Loucy (cell line): ENCODE measurements around the gene ITSN2.

Experiments
- H2AFZ ChIP-seq: fragments of 200-600 bp; sonication (generic); 2 replicates; pipeline ENCODE4 v1.6.0; 2016; ENCODE audit warnings: antibody characterized with exemption, mild to moderate bottlenecking, low read length, moderate library complexity
- H3F3A ChIP-seq: fragments of 200-600 bp; 2 replicates; pipeline ENCODE4 v1.6.0; 2016; ENCODE audit warnings: antibody characterized with exemption, low read depth, mild to moderate bottlenecking
- H3K27me3 ChIP-seq: fragments of 200-600 bp; sonication (generic); 2 replicates; pipeline ENCODE4 v1.6.1; 2014; ENCODE audit warnings: low read length, mild to moderate bottlenecking; ENCODE audit not compliant: insufficient read depth, poor library complexity, severe bottlenecking
- H3K36me3 ChIP-seq: fragments of 200-600 bp; sonication (generic); 2 replicates; pipeline ENCODE4 v1.6.1; 2016; ENCODE audit warnings: low read length; ENCODE audit not compliant: insufficient read depth
- H3K4me1 ChIP-seq: fragments of 200-600 bp; sonication (generic); 2 replicates; pipeline ENCODE4 v1.5.1; 2014; ENCODE audit warnings: low read length, mild to moderate bottlenecking; ENCODE audit not compliant: insufficient read depth, poor library complexity, severe bottlenecking
- H3K4me2 ChIP-seq: fragments of 200-600 bp; sonication (generic); 2 replicates; pipeline ENCODE4 v1.6.0; 2014; ENCODE audit warnings: antibody characterized with exemption, low read length, low read depth, mild to moderate bottlenecking; ENCODE audit not compliant: poor library complexity, severe bottlenecking
- H3K4me3 ChIP-seq: fragments of 200-600 bp; sonication (generic); 2 replicates; pipeline ENCODE4 v1.5.1; 2014; ENCODE audit warnings: low read length, mild to moderate bottlenecking, mixed read lengths; ENCODE audit not compliant: poor library complexity, severe bottlenecking
- H3K79me2 ChIP-seq: fragments of 200-600 bp; sonication (generic); 2 replicates; pipeline ENCODE4 v1.6.1; 2014; ENCODE audit warnings: low read length; ENCODE audit not compliant: insufficient read depth
- H3K9ac ChIP-seq: fragments of 200-600 bp; sonication (generic); 2 replicates; pipeline ENCODE4 v1.6.0; 2014; ENCODE audit warnings: mild to moderate bottlenecking, low read depth, low read length, moderate library complexity; ENCODE audit not compliant: poor library complexity, severe bottlenecking
- H3K9me2 ChIP-seq: fragments of 200-600 bp; sonication (generic); replicated peaks from 2 replicates; pipeline ENCODE4 v1.6.1; 2016; ENCODE audit warnings: low read depth, low read length, mixed read lengths
- H3K9me3 ChIP-seq: fragments of 200-600 bp; sonication (generic); 2 replicates; pipeline ENCODE4 v1.6.1; 2014; ENCODE audit warnings: mild to moderate bottlenecking, antibody characterized with exemption, low read length, low read depth; ENCODE audit not compliant: insufficient read depth
- H4K20me1 ChIP-seq: fragments of 200-600 bp; sonication (generic); 2 replicates; pipeline ENCODE4 v1.6.0; 2014; ENCODE audit warnings: antibody characterized with exemption, low read length, mild to moderate bottlenecking; ENCODE audit not compliant: insufficient read depth, poor library complexity, severe bottlenecking
- CTCF ChIP-seq: fragments of 200-600 bp; sonication (generic); conservative IDR thresholded peaks from 2 replicates; pipeline ENCODE4 v1.5.1; 2014; ENCODE audit warnings: mild to moderate bottlenecking, antibody characterized with exemption, low read length
- EZH2phosphoT487 ChIP-seq: fragments of 200-600 bp; IDR thresholded peaks from 2 replicates; pipeline ENCODE4 v1.6.1; 2018; ENCODE audit warnings: antibody characterized with exemption, mild to moderate bottlenecking, moderate library complexity, borderline replicate concordance

Gene ITSN2

GRCh38 chr2:24354957-24355356 lies 5.4 kb downstream of the ITSN2 start:
- H4K20me1 ChIP-seq = peaks cover 50% of the 10 kb centered on the region
- H3K4me1 ChIP-seq = peaks cover 55% of the 10 kb centered on the region
- H3K36me3 ChIP-seq = no peaks in the 10 kb centered on the region
- TF ChIP-seq EZH2phosphoT487 = no peak
- TF ChIP-seq CTCF = no peak
- H3K79me2 ChIP-seq = peaks cover 97% of the 10 kb centered on the region
- no peaks in the 10 kb centered on the region for H3K9me3 ChIP-seq
- H3K9me2 ChIP-seq = no peaks in the 10 kb centered on the region
- H2AFZ ChIP-seq = no peak overlapping the region
- peak overlapping the region; percentile 66 for H3K4me3 ChIP-seq
- no peaks in the 10 kb centered on the region for H3F3A ChIP-seq
- peak overlapping the region; percentile 46 for H3K9ac ChIP-seq
- H3K4me2 ChIP-seq = peak overlapping the region; percentile 66
- peaks cover 4% of the 10 kb centered on the region for H3K27me3 ChIP-seq

- Histone ChIP-seq H3K9ac (peak overlapping the region; percentile 46), H4K20me1 (peaks cover 54% of the 10 kb centered on the region), H2AFZ (no peak overlapping the region), H3K27me3 (no peaks in the 10 kb centered on the region), H3K9me2 (no peaks in the 10 kb centered on the region), H3K9me3 (no peaks in the 10 kb centered on the region), H3K4me3 (peak overlapping the region; percentile 66), H3K4me2 (peak overlapping the region; percentile 66), H3K36me3 (no peaks in the 10 kb centered on the region), H3K79me2 (peaks cover 97% of the 10 kb centered on the region), H3F3A (no peaks in the 10 kb centered on the region), H3K4me1 (peaks cover 54% of the 10 kb centered on the region)
- TF ChIP-seq EZH2phosphoT487 = no peak
- no peak for TF ChIP-seq CTCF
Observed at GRCh38 chr2:24354395-24354794, 5.9 kb downstream of the ITSN2 start.

- H3K36me3 ChIP-seq = no peaks in the 10 kb centered on the region
- H3F3A ChIP-seq = no peaks in the 10 kb centered on the region
- peaks cover 53% of the 10 kb centered on the region for H4K20me1 ChIP-seq
- peaks cover 50% of the 10 kb centered on the region for H3K4me1 ChIP-seq
- H3K9me3 ChIP-seq = no peaks in the 10 kb centered on the region
- TF ChIP-seq CTCF (no peak), EZH2phosphoT487 (no peak)
- no peak overlapping the region for H2AFZ ChIP-seq
- H3K79me2 ChIP-seq = peaks cover 97% of the 10 kb centered on the region
- peak overlapping the region; percentile 66 for H3K4me2 ChIP-seq
- no peaks in the 10 kb centered on the region for H3K9me2 ChIP-seq
- peak overlapping the region; percentile 46 for H3K9ac ChIP-seq
- no peaks in the 10 kb centered on the region for H3K27me3 ChIP-seq
- peak overlapping the region; percentile 66 for H3K4me3 ChIP-seq
Observed at GRCh38 chr2:24353973-24354372, 6.4 kb downstream of the ITSN2 start.
